A673 (cell line): ENCODE data around the gene GNAQ. TPM values are rescaled to one million over a fixed set of nuclear protein-coding genes. Genes with fewer than 3 reads are reported as not detected.

Source experiments
- BruUV-seq: library from RNA; stranded (reverse); fragments of 400-500 nt; replicated peaks from 2 replicates; lab custom pipeline; 2021; lab: Mats Ljungman, UMichigan
- CTCF ChIA-PET: fragments of 300-600 bp; sonication (Branson Sonifier 250); formaldehyde crosslinking; loops from one replicate; lab custom pipeline; 2022; ENCODE audit warnings: antibody characterized with exemption; lab: Charles Lee
- POLR2A ChIA-PET: fragments of 300-600 bp; sonication (Branson Sonifier 250); formaldehyde crosslinking; loops from one replicate; lab custom pipeline; 2022; ENCODE audit warnings: antibody characterized with exemption; ENCODE audit not compliant: low non-redundant PET; lab: Charles Lee
- DNase-seq: peaks from one replicate; pipeline ENCODE4 v3.0.0-alpha.2; 2015; ENCODE audit warnings: low spot score
- H3K27ac ChIP-seq: fragments of 200-600 bp; sonication (generic); 2 replicates; pipeline ENCODE4 v1.5.1; 2016; ENCODE audit warnings: mixed run types, low read depth, mild to moderate bottlenecking, mixed read lengths, antibody characterized with exemption, low read length; ENCODE audit not compliant: poor library complexity, severe bottlenecking
- H3K27me3 ChIP-seq: fragments of 200-600 bp; sonication (generic); replicated peaks from 2 replicates; pipeline ENCODE4 v1.6.1; 2017; ENCODE audit warnings: mixed run types, low read depth, mild to moderate bottlenecking, mixed read lengths, antibody characterized with exemption, low read length; ENCODE audit not compliant: insufficient read depth, poor library complexity
- H3K36me3 ChIP-seq: fragments of 200-600 bp; sonication (generic); 2 replicates; pipeline ENCODE4 v1.6.1; 2016; ENCODE audit warnings: mixed run types, mild to moderate bottlenecking, mixed read lengths, antibody characterized with exemption, low read length; ENCODE audit not compliant: insufficient read depth, poor library complexity, severe bottlenecking
- H3K4me1 ChIP-seq: fragments of 200-600 bp; sonication (generic); 2 replicates; pipeline ENCODE4 v1.6.1; 2017; ENCODE audit warnings: mixed run types, mild to moderate bottlenecking, mixed read lengths, antibody characterized with exemption, low read length; ENCODE audit not compliant: insufficient read depth, poor library complexity, severe bottlenecking
- H3K4me3 ChIP-seq: fragments of 200-600 bp; sonication (generic); 2 replicates; pipeline ENCODE4 v1.5.1; 2016; ENCODE audit warnings: low read depth, mixed run types, mild to moderate bottlenecking, mixed read lengths, low read length; ENCODE audit not compliant: poor library complexity, severe bottlenecking
- H3K9me3 ChIP-seq: fragments of 200-600 bp; sonication (generic); 2 replicates; pipeline ENCODE4 v1.6.1; 2016; ENCODE audit warnings: mixed run types, low read depth, mild to moderate bottlenecking, mixed read lengths, antibody characterized with exemption, low read length; ENCODE audit not compliant: poor library complexity, severe bottlenecking
- CTCF ChIP-seq: fragments of 300-800, 200-600 bp; sonication (generic); conservative IDR thresholded peaks from 2 replicates; pipeline ENCODE4 v1.5.1; 2017; ENCODE audit warnings: low read depth, mild to moderate bottlenecking, antibody characterized with exemption, low read length, moderate library complexity, mixed read lengths
- EZH2 ChIP-seq: fragments of 200-600 bp; sonication (generic); IDR thresholded peaks from 2 replicates; pipeline ENCODE4 v1.6.1; 2017; ENCODE audit warnings: borderline replicate concordance, low read depth, mild to moderate bottlenecking, mixed read lengths, antibody characterized with exemption, low read length; ENCODE audit not compliant: poor library complexity, severe bottlenecking
- intact Hi-C: fragments of 100-400 bp; cut with micrococcal nuclease; formaldehyde crosslinking; loops from one replicate; pipeline ENCODE4 v1.10.0; 2022; ENCODE audit not compliant: unreplicated experiment
- total RNA-seq: library from RNA; stranded (reverse); gene quantifications from 2 replicates; pipeline ENCODE4 v1.2.3, GENCODE V29; 2021

The GNAQ gene
- total RNA-seq, 1 experiment from 2014 or later: 69.9 TPM

- intact Hi-C loops: no loop called here
- H3K27ac ChIP-seq: no peak overlapping the region
- H3K36me3 ChIP-seq: peaks cover 6% of the 10 kb centered on the region
- POLR2A ChIA-PET: no interaction called here
- DNase-seq: no peak
- CTCF ChIA-PET: interaction anchor here (0.6 kb wide), 1 partner anchor 8 kb away, joined by 8 read pairs; no protein-coding TSS in a partner anchor
- no TSS peak for BruUV-seq
- no peak for TF ChIP-seq EZH2
- TF ChIP-seq CTCF: no peak
- no peaks in the 10 kb centered on the region for H3K9me3 ChIP-seq
- H3K4me1 ChIP-seq: peaks cover 29% of the 10 kb centered on the region
- no peaks in the 10 kb centered on the region for H3K27me3 ChIP-seq
- no peak overlapping the region for H3K4me3 ChIP-seq
Observed at GRCh38 chr9:77996696-77997095, 34.9 kb downstream of the GNAQ start.

- TF ChIP-seq EZH2: no peak
- TF ChIP-seq CTCF: no peak
- intact Hi-C loops: no loop called here
- BruUV-seq: no TSS peak
- POLR2A ChIA-PET: no interaction called here
- H3K36me3 ChIP-seq: peaks cover 6% of the 10 kb centered on the region
- peaks cover 12% of the 10 kb centered on the region for H3K4me1 ChIP-seq
- no peak overlapping the region for H3K4me3 ChIP-seq
- no peaks in the 10 kb centered on the region for H3K9me3 ChIP-seq
- no peak overlapping the region for H3K27ac ChIP-seq
- DNase-seq: no peak
- H3K27me3 ChIP-seq: no peaks in the 10 kb centered on the region
- CTCF ChIA-PET: no interaction called here
Observed at GRCh38 chr9:77991191-77991590, 40.4 kb downstream of the GNAQ start.

GRCh38 chr9:77989909-77990308 lies 41.7 kb downstream of the GNAQ start:
- CTCF ChIA-PET: no interaction called here
- POLR2A ChIA-PET: no interaction called here
- intact Hi-C loops: no loop called here
- H3K36me3 ChIP-seq: peaks cover 6% of the 10 kb centered on the region
- H3K4me3 ChIP-seq: no peak overlapping the region
- no peaks in the 10 kb centered on the region for H3K9me3 ChIP-seq
- no TSS peak for BruUV-seq
- no peaks in the 10 kb centered on the region for H3K27me3 ChIP-seq
- DNase-seq: no peak
- H3K27ac ChIP-seq: no peak overlapping the region
- peaks cover 12% of the 10 kb centered on the region for H3K4me1 ChIP-seq
- TF ChIP-seq EZH2 (no peak), CTCF (no peak)
